Measurements from ENCODE around the gene AUTS2.

GRCh38 chr7:70568674-70569334, 970.5 kb downstream of the AUTS2 start:
- TF ChIP-seq PBX3 (IDR thresholded peaks at IDR 0.05; ENCODE audit: insufficient replicate concordance, low read depth, low read length), result no peak
- TF ChIP-seq EZH2 (IDR thresholded peaks at IDR 0.05; ENCODE audit: borderline replicate concordance, control insufficient read depth, low read depth, low read length), result no peak
- no peak for TF ChIP-seq MLLT1 (IDR thresholded peaks at IDR 0.05)
- no peak for TF ChIP-seq CTCF (IDR thresholded peaks at IDR 0.05 in 2 of 3, conservative IDR thresholded peaks at IDR 0.05 in 1 of 3; ENCODE audit: control insufficient read depth in 2 of 3, extremely low read depth in 1 of 3, insufficient read depth in 1 of 3, low read depth in 3 of 3, low read length in 3 of 3)
- TF ChIP-seq NRF1 (conservative IDR thresholded peaks at IDR 0.05; ENCODE audit: low read depth, low read length), result no peak
- TF ChIP-seq RB1 (IDR thresholded peaks at IDR 0.05; ENCODE audit: borderline replicate concordance), result no peak
- TF ChIP-seq POLR2A (IDR thresholded peaks at IDR 0.05; ENCODE audit: low read depth, low read length), result no peak
- no peak for TF ChIP-seq SPI1 (IDR thresholded peaks at IDR 0.05; ENCODE audit: borderline replicate concordance, insufficient read depth, low read depth, low read length)

All from GM12878 (cell line).